GM21423 (cell line): Measurements from ENCODE around the gene ATRNL1.
"Not testable (repeated sequence)": the region's sequence is repeated elsewhere in the genome, so short reads cannot be mapped to it uniquely, and the experiment has no call there.

Experiments
- ATAC-seq: cut with Tn5 transposase; IDR thresholded peaks from one replicate; pipeline ENCODE4 v1.9.1; 2021; ENCODE audit warnings: mild to moderate bottlenecking, moderate library complexity; ENCODE audit not compliant: unreplicated experiment

The ATRNL1 gene

DNA sequence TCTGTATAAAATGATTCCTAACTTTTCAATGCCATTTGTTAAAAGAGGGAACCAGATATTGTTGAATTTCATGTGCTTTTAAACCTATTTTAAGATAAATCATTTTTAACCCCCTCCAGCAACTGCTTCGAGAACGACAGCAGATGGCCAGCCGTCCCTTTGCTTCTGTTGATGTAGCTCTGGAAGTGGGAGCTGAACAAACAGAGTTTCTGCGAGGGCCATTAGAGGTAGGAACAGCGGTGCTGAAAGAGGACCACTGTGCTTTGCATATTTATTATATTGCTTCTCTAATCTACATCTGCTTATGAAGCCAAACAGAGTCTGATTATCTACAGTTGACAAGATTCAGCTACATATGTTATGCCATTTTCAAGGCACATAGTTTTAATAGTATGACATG lies 634.0 kb downstream of the ATRNL1 start:
- no peak for ATAC-seq

DNA sequence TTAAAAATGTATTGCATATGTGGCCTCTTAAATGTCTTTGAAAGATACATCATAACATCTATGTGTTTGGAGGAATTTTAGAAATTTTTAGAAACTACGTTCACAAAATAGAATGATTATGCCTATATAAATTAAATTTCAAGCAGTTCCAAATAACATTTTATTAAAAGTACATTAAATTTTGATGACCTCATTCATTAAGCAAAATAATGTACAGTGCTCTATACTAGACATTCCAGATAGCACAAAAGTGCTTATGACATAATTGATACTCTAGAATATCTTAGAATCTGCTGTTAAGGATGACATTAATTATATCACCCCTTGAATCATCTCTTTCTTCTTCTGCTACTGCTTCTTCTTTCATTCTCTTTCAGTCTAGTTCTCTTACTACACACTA lies 650.9 kb downstream of the ATRNL1 start:
- ATAC-seq = no peak

- no peak for ATAC-seq
Measured at GRCh38 chr10:115745943-115746342, 652.8 kb downstream of the ATRNL1 start.

GRCh38 chr10:115747811-115748210 lies 654.6 kb downstream of the ATRNL1 start:
- ATAC-seq = no peak

- not testable (repeated sequence) for ATAC-seq
Measured at GRCh38 chr10:115758488-115758887, 665.3 kb downstream of the ATRNL1 start.

- no peak for ATAC-seq
Measured at GRCh38 chr10:115760131-115760530, 667.0 kb downstream of the ATRNL1 start.

DNA sequence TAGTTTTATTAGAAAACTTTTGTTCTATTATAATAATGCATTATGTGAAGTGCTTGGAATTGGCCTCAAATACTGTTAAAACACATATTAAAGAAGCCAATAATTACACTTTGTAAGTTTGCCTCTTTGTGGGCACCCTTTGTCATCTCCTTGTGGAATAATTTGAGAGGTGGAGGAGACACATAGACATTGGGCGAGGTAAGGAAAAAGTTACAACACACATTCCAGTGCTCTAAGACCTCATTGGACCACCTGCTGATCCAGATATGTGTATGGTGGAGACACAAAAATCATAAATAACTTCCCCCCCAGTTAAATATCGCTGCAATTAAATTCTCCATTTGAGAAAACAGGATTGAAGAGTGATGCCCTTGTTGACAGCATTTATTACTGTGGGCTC lies 668.0 kb downstream of the ATRNL1 start:
- ATAC-seq = no peak

GRCh38 chr10:115762029-115762428 lies 668.9 kb downstream of the ATRNL1 start:
- no peak for ATAC-seq

DNA sequence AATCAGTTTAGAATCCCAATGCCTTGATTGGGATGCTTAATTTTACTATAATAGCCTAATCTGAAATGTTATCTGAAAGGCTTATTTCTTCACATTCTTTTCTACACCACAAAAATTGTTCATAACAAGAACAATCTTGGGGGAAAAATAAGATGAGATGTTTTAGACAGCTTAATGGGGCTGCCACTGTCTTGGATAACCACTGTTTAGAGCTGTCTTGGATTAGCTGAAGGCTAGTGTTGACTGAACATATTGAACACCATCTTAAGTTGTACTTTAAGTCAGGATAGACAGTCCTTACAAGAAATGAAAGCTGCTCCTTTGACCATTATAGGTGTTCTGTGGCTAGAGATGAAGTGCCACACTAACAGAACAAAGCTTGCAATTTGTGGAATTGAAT lies 678.6 kb downstream of the ATRNL1 start:
- ATAC-seq = no peak

- ATAC-seq = no peak
Measured at GRCh38 chr10:115772606-115773005, 679.4 kb downstream of the ATRNL1 start.

DNA sequence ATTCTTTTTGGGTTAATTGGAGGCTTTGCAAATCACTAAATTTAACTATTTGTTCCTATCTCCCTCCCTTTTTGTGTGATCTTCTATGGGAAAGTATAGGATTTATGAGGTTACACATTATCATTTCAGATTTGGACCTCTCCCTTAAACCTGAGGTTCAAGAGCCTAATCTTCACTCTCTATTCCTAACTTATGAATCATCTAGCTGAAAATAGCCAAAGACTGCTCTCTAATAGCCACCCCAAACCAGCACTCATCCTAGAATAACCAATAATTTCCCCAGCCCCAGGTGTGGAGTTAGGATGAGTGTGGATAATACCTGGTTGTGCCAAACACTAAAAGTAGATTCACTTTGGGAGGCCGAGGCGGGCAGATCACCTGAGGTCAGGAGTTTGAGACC lies 680.7 kb downstream of the ATRNL1 start:
- no peak for ATAC-seq

DNA sequence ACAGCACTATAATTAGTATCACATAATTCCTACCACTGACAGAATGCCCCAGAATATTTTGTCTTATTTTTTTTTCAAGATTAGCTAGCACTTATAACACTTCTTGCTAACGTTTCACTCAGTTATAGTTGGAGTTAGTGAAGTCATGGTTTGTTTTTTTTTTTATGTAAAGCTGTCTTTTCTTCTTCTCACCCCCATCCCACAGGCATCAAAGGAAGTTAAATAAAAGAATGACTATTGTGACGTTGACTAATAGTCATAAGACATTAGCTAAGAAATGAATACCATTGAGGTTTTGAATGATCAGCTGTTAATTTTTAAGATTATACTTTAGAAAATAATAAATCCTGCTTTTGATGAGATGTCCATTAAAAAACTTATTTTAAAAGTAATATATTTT lies 681.6 kb downstream of the ATRNL1 start:
- ATAC-seq = no peak

- ATAC-seq = no peak
Measured at GRCh38 chr10:115777646-115778045, 684.5 kb downstream of the ATRNL1 start.

DNA sequence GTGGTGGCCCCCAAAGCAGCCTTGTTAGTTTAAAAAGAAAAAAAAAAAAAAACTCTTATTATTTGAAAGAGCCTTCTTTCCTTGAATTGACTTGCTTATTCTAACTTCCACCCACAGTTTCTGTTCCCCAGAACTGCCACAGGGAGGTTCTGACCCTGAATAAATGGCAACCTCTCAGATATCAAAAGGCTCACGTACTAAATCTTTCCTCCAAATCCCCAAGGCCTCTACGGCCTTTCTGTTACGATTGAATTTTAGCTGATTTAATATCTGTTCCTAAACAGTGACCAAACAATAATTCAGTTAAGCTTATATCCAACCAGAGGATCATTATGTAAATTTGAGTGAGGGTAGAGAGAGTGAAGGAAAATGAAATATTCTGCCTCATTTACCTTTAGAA lies 697.1 kb downstream of the ATRNL1 start:
- no peak for ATAC-seq

DNA sequence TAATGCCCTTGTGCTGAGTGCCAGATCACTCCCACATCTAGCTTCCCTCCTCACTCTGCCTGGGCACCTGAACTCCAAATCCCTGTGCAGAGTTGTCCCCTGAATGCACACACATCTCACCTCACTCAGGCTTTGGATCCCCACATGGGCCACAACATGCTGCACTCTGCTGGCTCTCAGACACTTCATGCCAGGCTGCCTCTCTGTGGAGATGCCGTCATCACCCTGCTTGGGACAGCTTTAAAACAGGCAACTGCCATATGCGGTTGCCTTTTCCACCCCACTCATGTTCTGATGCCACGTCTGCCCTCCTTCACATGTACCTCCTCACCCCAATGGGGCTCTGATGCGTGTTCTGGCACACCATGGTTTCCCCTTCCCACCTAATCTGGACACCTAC lies 702.8 kb downstream of the ATRNL1 start:
- ATAC-seq = no peak

DNA sequence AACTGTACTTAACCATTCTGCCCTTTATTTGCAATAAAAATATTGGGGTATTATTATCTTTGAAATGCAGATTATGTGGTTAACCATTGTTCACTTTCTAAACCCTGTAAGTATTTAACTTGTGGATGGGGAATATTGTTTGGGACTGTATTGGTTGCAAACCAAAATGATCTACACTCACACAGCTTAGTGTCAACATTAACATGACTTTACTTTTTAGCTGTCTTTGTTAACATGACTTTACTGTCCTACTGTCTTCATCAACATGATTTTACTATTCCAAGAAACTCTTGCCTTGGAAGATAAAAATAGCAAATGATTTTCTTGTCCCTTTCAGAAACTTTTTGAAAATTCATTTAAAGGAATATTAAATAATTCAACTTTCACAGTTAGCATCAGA lies 708.3 kb downstream of the ATRNL1 start:
- no peak for ATAC-seq

GRCh38 chr10:115801992-115802391 lies 708.8 kb downstream of the ATRNL1 start:
- ATAC-seq = no peak

DNA sequence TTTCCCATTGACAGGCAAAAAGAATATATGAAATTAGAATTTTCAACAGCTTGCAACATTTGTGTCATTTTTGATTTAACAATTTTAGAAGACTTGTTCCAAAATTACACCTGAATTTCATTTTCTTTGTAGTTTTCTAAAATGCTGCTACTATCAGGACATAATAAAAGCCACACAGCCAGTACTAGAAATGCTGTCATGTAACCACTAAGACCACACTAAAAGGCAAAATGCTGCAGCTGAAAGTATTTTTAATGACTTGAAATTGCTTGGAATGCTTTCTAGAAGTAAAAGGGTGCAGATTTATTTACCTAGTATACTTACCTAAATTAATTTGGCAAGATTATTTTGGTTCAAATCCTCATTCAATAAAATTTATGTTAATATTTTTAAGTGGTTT lies 709.7 kb downstream of the ATRNL1 start:
- no peak for ATAC-seq

DNA sequence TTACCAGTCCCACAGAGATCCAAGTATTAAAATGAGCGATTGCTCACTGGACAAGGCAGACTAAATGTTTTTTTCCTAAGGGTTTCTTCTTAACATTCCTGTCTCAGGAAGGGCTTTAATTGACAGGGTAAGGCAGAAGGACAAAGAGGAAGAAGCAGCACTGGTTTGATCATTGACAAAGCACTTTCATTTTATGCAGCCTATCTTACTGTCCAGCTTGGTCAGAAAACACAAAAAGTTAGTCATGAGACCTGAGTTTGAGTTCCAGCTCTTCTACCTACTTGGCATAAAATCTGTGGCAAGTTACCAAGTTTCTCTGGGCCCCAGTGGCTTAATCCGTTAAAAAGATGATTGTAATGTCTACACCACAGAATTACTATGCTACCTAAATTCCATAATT lies 721.4 kb downstream of the ATRNL1 start:
- no peak for ATAC-seq

GRCh38 chr10:115818012-115818411 lies 724.8 kb downstream of the ATRNL1 start:
- ATAC-seq = no peak

DNA sequence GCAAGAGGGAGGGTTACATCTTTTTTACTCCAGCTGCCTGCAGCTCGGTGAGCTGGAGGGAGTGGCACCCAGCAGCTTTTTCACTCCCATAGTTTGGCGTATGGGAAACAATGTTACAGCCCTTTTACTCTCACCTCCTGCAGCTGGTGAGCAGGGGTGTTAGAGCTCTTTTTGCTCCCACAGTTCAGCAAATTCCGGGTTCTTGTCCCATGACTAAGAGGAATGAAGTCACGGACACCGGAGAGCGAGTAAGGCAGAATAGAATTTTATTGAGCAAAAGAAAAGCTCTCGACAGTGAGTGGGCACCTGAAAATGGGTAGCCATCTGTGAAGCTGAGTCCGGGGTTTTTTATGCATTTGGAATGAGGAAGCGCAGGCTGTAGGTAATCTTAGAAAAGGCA lies 733.2 kb downstream of the ATRNL1 start:
- no peak for ATAC-seq

- no peak for ATAC-seq
Measured at GRCh38 chr10:115827231-115828009, 734.3 kb downstream of the ATRNL1 start.

DNA sequence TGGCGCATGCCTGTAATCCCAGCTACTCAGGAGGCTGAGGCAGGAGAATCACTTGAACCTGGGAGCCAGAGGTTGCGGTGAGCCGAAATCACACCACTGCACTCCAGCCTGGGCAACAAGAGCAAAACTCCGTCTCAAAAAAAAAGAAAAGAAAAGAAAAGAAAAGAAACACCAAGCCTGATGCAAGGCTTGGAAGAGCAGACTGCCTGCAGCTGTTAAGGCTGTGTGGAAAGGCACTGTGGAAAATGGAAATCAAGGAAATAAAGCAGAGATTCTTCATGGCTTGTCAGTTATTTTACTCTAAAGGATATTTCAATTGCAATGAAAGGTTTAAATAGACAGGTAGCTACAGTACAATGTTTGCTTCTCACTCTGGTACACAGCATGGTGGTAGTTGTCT lies 735.0 kb downstream of the ATRNL1 start:
- not testable (repeated sequence) for ATAC-seq
